SK-N-SH (cell line): ENCODE results near the gene MINDY2.

ENCODE experiments used
- CHD2 ChIP-seq: fragments of 150-350 bp; IDR thresholded peaks from 2 replicates; pipeline ENCODE4 v1.6.1; 2018; ENCODE audit warnings: low read length; ENCODE audit not compliant: partially characterized antibody
- CTCF ChIP-seq: fragments of 200-600 bp; sonication (generic); IDR thresholded peaks from 2 replicates; pipeline ENCODE4 v1.6.1; 2017; ENCODE audit warnings: antibody characterized with exemption, mild to moderate bottlenecking, moderate library complexity
- EP300 ChIP-seq, 2 experiments: IDR thresholded peaks; 2 replicates each; pipeline versions ENCODE4 v1.4.0 to v1.6.1; 2012; ENCODE audit warnings: borderline replicate concordance in 1 of 2, low read depth in 1 of 2, low read length in 1 of 2
- EZH2phosphoT487 ChIP-seq: fragments of 200-600 bp; sonication (generic); IDR thresholded peaks from 2 replicates; pipeline ENCODE4 v1.6.1; 2017; ENCODE audit warnings: low read depth, mixed run types, mild to moderate bottlenecking, antibody characterized with exemption, moderate library complexity, borderline replicate concordance
- FOXJ3 ChIP-seq: sonication (generic); formaldehyde crosslinking; IDR thresholded peaks from 2 replicates; pipeline ENCODE4 v1.5.1; 2020; ENCODE audit warnings: mild to moderate bottlenecking, missing genetic modification reagents
- FOXM1 ChIP-seq: IDR thresholded peaks from 2 replicates; pipeline ENCODE4 v1.4.0; 2012; ENCODE audit warnings: low read depth, mild to moderate bottlenecking
- GABPA ChIP-seq: IDR thresholded peaks from 2 replicates; pipeline ENCODE4 v1.4.0; 2012; ENCODE audit warnings: low read depth, mild to moderate bottlenecking
- MAX ChIP-seq: IDR thresholded peaks from 2 replicates; pipeline ENCODE4 v1.4.0; 2012; ENCODE audit warnings: low read depth
- NFIC ChIP-seq: IDR thresholded peaks from 2 replicates; pipeline ENCODE4 v1.4.0; 2012; ENCODE audit warnings: borderline replicate concordance
- POLR2AphosphoS5 ChIP-seq: IDR thresholded peaks from 2 replicates; pipeline ENCODE4 v1.6.1; 2012; ENCODE audit warnings: low read depth, low read length
- RAD21 ChIP-seq: IDR thresholded peaks from 2 replicates; pipeline ENCODE4 v1.6.1; 2012; ENCODE audit warnings: mild to moderate bottlenecking, low read length
- REST ChIP-seq: IDR thresholded peaks from 2 replicates; pipeline ENCODE4 v1.6.1; 2012; ENCODE audit warnings: mild to moderate bottlenecking, low read depth, low read length, moderate library complexity
- RFX5 ChIP-seq: IDR thresholded peaks from 2 replicates; pipeline ENCODE4 v1.6.1; 2012; ENCODE audit warnings: mild to moderate bottlenecking, improper control_type of control experiment, low read length
- RXRA ChIP-seq: IDR thresholded peaks from 2 replicates; pipeline ENCODE4 v1.4.0; 2012; ENCODE audit warnings: low read depth, mild to moderate bottlenecking, borderline replicate concordance

- TF ChIP-seq CTCF (no peak), GABPA (no peak), RFX5 (no peak), POLR2AphosphoS5 (no peak), MAX (no peak), FOXM1 (no peak), REST (no peak), NFIC (no peak), RXRA (no peak), EZH2phosphoT487 (no peak), FOXJ3 (CRISPR knock-in tag) (no peak), EP300 (IDR thresholded peaks at IDR 0.05; ENCODE audit: borderline replicate concordance in 1 of 2, low read depth in 1 of 2, low read length in 1 of 2) (no peak), RAD21 (no peak), CHD2 (no peak)
These were observed 127.1 kb downstream of the MINDY2 start for GRCh38 chr15:58898150-58898680.
